Stimulated activated CD4-positive, alpha-beta T cell treated with anti-CD3 and anti-CD28 coated beads, Interleukin-15, amount 100 ng/mL, for 24 hours (primary cell): Measurements from ENCODE around the gene PARVA.

Source experiments
- DNase-seq: peaks from one replicate; pipeline ENCODE4 v3.0.0-alpha.2; 2020

Gene PARVA

DNA sequence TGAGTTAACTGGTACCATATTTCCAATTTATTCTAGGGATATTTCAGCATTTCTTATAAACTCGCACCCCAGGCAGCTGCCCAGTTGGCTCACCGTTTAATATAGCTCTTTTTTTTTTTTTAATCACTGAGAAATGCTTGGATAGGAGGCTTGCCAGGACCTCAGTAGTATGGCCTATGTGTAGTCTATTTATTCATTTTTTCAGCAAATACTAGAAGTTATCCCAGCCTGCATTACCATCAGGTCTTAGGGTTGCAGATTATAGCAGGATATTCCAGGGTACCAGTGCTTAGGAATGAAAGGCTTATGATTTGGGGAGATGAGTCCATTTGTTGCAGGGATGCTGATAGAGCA lies 26.6 kb downstream of the PARVA start:
- no peak for DNase-seq

- DNase-seq = no peak
Measured at GRCh38 chr11:12404436-12404835, 27.1 kb downstream of the PARVA start.

GRCh38 chr11:12408156-12408770 lies 30.9 kb downstream of the PARVA start:
- DNase-seq = no peak

DNA sequence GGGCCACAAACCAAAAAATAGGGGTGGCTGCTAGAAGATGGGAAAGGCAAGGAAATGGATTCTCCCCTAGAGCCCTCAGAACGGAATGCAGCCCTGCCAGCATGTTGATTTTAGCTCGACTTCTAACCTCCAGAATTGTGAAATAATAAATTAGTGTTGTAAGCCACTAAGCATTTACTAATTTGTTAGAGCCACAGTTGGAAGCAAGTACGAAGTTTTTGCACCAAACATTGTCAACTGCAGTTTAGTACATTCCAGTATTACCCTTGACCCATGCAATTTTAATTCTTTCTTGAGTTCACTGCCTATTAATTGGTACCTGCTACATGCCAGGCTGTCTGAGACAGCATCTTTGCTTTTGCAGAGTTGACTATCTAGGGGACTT lies 32.2 kb downstream of the PARVA start:
- no peak for DNase-seq

DNA sequence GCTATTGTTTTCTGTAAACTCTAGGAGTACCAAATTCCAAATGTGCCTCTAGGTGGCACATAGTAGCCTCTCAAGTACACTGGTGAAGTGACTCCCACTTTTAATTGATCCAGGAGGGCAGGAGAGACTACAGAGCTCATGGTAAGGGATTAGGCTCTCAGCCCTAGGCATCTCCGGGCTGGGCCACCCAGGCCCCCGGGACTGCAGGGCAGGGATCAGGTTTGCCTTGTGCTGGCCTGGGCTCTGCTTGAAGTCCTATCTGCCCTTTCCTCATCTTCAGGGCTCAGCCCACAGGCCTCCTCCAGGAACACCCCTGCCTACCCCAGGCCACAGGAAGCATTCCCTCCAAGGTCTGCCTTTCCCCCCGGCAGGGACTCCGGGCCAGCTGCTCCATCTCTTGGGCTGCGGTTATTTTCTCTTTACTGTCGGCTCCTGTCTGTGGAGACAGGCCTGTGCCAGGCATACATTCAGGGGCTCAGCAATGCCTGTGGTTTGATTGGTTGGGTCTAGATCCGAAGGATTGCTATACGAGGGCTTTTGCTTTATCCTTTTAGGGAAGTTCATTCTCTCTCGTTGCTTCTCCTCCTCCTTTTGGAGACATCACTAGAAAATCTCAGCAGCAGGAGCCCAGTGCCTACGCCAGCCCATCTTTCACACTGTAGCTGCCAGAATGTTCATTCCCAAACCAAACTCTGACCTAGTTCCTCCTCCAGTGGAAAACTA lies 32.8 kb downstream of the PARVA start:
- no peak for DNase-seq

GRCh38 chr11:12411393-12411792 lies 34.0 kb downstream of the PARVA start:
- no peak for DNase-seq

DNA sequence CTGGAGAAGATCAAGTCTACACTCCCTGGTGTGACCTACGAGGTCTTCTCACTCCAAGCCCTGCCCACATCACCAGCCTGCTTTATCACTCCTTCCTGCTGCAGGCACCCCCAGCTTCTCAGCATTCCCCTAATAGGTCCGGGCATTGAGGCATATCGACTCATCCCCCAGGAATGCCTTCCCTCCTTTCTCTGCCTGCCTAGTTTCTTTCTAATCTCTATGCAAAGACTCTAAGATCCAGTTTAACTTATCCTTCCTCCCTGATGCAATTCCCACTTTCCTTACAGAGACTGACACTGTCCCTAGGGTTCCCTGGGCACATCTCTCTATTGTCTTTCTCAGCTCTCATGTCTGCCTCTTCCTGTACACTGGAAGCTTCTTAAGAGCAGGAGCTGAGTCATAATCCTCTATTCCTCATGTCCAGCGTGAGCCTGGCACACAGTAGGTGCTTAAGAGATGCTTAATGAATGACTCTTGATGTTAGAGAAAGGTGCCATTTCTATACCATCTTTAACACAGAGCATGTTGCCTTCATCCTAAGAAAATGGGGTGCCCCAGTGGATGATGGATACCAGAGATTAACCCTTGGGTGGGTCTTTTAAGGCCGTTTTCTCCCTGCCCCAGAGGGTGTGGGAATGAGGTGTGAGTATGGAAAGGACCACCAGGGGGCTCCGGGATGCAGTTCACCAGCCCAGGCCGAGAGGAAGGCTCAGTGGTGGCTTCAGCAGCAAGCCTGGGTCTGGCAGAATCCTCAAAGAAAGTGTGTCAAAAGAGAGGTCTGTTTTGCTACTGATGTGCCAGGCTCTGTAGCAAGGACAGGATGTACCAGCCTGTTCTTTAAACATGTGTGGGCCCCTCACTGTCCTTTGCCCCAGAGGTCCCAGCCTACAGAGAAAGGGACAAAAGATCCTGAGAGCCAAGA lies 34.7 kb downstream of the PARVA start:
- DNase-seq = peak; percentile 66

DNA sequence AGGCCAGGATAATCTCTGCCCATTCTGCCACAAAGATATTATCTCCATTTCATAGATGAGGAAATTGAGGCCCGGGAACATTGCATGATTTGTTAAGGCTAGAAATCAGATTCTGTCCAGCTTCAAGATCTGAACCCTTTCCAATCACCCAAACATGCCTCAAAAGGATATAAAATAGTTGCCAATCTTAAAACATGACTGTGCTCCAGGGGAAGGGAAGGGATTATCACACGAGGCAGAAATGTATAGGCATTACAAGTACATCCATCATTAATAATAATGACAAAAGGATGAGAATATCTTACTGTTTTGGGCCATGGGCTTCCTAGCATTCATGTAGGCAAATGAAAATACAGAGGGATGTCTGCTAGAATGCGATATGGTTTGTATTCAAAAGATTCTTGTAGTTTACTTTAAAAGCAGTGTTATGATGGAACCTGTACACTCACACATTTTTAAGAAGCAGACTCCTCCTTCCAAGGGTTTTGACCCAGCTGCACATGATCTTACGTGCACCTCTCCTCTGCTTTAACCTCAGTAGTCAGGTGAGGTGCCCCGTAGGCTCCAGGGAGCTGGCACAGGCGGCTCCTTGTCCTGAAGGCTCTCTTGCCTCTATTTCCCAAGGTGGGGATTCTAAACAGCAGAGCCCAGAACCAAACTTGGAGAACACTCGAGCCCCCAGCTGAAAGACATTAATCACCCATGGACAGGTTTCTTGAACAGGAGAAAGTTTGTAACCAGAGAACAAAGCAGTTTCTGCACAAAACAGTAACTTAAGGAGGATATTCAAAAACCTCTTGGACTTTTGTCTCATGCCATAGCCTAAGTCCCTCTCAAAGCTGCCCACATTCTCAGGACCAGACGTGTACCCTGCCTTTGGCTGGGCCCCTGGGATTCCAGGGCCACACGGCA lies 36.0 kb downstream of the PARVA start:
- DNase-seq = no peak

DNA sequence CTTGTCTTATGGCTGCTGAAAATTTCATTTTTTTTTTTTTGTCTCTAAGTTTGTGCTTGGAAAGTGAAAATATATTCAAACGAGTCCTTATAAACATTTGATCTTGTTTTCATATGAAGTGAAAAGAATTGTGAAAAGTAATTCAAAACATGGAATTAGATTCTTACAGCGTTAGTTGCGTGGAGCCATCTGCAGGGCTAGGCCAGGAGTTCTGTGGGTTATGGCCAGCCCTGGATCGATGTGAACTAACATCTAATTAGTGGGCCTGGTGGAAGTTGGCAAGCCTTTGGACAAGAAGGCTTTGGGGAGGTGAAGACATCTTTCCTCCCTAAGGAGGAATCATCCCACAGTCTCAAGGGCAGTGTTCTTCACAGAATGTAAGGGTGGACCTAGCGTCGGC lies 37.2 kb downstream of the PARVA start:
- no peak for DNase-seq

DNA sequence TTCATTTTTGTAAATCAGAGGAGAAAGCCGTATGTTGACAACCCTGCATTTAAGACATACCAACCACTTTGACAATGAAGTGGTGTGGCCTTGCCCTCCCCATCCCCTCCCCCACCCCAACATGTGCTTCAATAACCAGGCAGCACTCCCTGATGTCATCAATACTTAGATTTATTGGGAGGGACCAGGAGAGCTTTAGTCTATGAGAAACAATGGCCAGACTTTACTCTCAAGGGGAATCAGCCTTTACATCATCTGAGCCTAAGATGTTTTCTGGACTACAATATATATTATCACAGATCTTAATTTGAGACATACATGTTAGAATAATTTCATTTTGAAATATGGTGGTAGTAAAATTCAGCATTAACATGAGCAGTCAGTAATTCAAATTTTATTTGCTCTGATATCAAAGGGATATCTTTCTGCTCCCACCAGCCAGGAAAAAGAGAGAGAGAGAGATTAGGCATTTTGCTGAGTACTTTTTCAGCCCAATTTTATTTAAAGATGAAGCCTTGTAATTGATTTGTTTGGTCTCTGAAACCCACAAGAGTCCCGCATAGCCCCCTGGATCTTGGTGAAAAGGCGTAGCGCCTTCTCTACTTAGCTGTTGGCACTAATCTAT lies 38.1 kb downstream of the PARVA start:
- no peak for DNase-seq

DNA sequence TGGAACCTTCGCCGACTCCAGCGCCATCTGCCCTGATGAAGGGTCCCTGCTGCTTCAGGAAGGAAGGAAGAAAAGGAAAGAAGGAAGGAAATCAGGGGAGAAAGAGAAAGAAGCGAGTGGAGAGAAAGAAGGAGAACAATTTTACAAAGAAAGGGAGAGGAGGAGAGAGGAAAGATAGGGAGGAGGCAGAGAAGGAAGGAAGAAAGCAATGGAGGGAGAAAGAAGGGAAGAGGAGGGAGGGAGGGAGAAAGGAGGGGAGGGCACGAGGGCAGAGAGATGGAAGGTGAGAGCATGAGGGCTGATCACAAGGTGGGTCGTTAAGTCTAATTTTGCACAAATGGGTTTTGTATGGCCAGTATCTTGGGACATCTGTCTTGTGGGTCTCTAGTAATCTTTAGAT lies 39.2 kb downstream of the PARVA start:
- DNase-seq = no peak

DNA sequence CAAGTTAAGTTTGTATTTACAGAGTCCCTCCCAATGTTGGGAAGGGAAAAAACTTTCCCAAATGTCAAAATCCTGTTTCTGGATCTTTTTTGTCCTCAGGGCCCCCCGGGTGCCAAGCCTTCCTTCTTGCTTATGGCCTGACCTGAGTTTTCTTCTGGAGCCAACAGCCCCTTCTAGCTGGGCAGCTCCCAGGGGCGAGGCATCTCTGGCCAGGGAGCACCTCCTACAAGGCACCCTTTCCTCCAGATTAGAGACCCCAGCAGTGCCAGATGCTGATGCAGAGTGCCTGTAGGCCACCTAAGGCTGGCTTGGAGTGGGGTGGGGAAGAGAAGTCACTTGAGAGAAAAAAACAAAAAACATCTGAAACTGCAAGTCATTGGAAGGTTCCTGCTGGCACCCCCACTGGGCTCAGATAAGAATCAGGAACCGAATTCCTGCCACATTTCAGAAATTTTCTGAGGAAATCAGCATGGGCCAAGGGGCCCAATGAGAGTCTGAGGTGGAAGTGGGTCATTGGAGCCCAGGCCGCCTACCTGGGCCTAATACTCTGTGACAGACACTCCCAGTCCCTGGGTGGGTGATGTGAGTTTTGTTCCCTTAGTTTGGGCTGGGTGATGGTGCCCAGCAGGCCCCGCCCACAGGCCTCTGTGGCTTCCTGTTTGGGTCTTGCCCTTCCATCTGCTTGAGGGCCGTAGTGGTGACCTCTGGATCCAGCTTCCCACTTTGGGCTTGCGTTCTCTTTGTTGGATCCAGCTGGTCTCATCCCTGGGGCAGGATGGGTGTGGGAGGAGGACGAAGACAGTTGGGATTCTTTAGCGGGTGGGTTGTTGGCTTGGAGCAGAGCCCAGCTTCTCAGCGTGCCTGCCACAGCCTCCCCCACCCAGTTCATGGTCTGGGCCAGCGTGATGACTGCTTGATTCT lies 40.6 kb downstream of the PARVA start:
- DNase-seq = no peak

DNA sequence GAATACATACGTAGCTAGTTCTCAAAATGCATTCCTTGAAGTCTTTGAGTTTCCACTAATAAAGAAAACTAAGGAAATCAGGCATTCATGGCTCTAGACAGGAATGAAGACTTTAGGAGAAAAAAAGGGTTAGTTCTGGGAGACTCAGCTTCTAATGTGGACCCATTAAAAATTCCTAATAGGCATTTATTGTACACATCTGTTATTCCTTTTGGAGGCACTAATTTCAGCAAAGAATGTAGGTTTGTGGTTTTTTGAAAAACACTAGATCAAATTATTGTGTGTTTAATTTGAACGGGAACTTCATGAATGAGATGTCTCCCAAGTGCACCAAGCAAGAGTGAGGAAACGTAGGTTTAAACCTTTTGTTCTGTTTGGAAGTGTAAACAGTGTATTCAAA lies 42.7 kb downstream of the PARVA start:
- DNase-seq = no peak

- DNase-seq = no peak
Measured at GRCh38 chr11:12420706-12421105, 43.3 kb downstream of the PARVA start.

GRCh38 chr11:12421386-12421785 lies 44.0 kb downstream of the PARVA start:
- DNase-seq = no peak

GRCh38 chr11:12426176-12426575 lies 48.8 kb downstream of the PARVA start:
- no peak for DNase-seq

- DNase-seq = no peak
Measured at GRCh38 chr11:12429155-12429554, 51.8 kb downstream of the PARVA start.

GRCh38 chr11:12430351-12430750 lies 53.0 kb downstream of the PARVA start:
- no peak for DNase-seq

- DNase-seq = no peak
Measured at GRCh38 chr11:12430954-12431595, 53.7 kb downstream of the PARVA start.

DNA sequence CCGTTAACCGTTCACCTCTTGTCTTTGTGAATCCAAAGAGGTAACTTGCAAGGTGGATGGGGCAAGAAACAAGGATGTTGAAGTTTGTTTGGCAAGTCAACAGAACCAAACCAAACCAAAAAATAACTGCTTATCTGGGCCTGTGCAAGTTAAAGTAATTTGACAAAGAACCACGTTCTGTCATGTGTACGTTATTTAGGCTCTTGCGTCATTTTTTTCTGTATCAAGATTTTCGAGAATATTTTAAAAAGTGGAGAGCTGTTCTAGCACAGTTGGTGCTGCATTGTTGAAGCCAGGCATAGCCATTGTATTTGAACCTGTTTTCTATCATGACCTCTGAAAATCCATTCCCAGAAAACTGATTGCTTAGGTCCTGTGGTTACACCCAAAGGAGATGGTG lies 55.1 kb downstream of the PARVA start:
- no peak for DNase-seq

DNA sequence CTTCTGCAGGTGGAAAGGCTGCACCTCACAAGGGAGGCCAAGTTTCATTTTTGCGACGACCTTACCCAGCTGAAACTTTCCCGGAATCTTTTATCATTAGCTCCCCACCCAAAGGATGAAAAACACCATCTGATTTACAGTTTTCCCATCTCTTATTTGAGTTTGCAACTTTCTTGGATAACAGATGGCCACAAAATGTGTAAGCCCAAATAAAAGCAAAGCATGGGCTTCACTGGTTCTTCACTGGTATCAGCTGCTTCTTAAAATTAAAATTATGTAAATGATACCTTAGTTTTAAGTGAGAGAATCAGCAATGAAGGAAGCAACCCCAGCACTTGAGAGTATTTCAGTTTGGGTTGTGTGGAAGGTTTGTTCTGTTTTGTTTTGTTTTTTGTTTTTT lies 55.8 kb downstream of the PARVA start:
- DNase-seq = no peak
